ENCODE data around the gene DDX51.

DNA sequence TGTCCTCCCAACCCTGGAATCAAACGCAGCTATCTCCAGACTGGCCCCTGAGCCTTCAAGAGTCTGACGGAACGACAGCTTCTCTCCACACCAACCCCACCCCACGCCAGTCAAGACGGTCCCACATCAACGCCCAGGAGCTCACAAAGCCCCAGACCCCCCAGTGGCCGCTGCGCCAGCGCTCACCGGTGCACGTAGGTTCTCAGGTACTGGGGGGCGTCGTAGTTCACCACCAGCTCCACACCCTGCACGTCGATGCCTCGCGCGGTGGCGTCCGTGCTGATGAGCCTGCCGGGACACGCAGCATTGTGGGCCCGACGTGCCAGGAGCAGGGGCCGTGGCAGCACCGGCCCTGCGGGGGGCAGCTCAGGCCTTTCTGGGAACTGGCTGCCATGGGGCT is 4.2 kb downstream of the DDX51 start:
- TF ChIP-seq, protein P1, sequence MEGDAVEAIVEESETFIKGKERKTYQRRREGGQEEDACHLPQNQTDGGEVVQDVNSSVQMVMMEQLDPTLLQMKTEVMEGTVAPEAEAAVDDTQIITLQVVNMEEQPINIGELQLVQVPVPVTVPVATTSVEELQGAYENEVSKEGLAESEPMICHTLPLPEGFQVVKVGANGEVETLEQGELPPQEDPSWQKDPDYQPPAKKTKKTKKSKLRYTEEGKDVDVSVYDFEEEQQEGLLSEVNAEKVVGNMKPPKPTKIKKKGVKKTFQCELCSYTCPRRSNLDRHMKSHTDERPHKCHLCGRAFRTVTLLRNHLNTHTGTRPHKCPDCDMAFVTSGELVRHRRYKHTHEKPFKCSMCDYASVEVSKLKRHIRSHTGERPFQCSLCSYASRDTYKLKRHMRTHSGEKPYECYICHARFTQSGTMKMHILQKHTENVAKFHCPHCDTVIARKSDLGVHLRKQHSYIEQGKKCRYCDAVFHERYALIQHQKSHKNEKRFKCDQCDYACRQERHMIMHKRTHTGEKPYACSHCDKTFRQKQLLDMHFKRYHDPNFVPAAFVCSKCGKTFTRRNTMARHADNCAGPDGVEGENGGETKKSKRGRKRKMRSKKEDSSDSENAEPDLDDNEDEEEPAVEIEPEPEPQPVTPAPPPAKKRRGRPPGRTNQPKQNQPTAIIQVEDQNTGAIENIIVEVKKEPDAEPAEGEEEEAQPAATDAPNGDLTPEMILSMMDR (conservative IDR thresholded peaks at IDR 0.05; ENCODE audit: low read depth in 2 of 2): no peak
- no peak for TF ChIP-seq POLR2AphosphoS5 (IDR thresholded peaks at IDR 0.05; ENCODE audit: low read depth)
- no peak for TF ChIP-seq EZH2phosphoT487 (IDR thresholded peaks at IDR 0.05; ENCODE audit: unreplicated experiment)
- TF ChIP-seq, protein P2, sequence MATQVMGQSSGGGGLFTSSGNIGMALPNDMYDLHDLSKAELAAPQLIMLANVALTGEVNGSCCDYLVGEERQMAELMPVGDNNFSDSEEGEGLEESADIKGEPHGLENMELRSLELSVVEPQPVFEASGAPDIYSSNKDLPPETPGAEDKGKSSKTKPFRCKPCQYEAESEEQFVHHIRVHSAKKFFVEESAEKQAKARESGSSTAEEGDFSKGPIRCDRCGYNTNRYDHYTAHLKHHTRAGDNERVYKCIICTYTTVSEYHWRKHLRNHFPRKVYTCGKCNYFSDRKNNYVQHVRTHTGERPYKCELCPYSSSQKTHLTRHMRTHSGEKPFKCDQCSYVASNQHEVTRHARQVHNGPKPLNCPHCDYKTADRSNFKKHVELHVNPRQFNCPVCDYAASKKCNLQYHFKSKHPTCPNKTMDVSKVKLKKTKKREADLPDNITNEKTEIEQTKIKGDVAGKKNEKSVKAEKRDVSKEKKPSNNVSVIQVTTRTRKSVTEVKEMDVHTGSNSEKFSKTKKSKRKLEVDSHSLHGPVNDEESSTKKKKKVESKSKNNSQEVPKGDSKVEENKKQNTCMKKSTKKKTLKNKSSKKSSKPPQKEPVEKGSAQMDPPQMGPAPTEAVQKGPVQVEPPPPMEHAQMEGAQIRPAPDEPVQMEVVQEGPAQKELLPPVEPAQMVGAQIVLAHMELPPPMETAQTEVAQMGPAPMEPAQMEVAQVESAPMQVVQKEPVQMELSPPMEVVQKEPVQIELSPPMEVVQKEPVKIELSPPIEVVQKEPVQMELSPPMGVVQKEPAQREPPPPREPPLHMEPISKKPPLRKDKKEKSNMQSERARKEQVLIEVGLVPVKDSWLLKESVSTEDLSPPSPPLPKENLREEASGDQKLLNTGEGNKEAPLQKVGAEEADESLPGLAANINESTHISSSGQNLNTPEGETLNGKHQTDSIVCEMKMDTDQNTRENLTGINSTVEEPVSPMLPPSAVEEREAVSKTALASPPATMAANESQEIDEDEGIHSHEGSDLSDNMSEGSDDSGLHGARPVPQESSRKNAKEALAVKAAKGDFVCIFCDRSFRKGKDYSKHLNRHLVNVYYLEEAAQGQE (IDR thresholded peaks at IDR 0.05; ENCODE audit: unreplicated experiment): no peak
- TF ChIP-seq EZH2 (IDR thresholded peaks at IDR 0.05; ENCODE audit: low read depth, unreplicated experiment): no peak
- TF ChIP-seq, protein P3, sequence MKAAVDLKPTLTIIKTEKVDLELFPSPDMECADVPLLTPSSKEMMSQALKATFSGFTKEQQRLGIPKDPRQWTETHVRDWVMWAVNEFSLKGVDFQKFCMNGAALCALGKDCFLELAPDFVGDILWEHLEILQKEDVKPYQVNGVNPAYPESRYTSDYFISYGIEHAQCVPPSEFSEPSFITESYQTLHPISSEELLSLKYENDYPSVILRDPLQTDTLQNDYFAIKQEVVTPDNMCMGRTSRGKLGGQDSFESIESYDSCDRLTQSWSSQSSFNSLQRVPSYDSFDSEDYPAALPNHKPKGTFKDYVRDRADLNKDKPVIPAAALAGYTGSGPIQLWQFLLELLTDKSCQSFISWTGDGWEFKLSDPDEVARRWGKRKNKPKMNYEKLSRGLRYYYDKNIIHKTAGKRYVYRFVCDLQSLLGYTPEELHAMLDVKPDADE (IDR thresholded peaks at IDR 0.05): no peak
- TF ChIP-seq ZNF331 (CRISPR knock-in tag; IDR thresholded peaks at IDR 0.05; ENCODE audit: low read depth): no peak
- no peak for TF ChIP-seq JUNB (IDR thresholded peaks at IDR 0.05; ENCODE audit: unreplicated experiment)
- TF ChIP-seq CREB1 (CRISPR knock-in tag; IDR thresholded peaks at IDR 0.05; ENCODE audit: low read depth): no peak
- TF ChIP-seq, protein P4, sequence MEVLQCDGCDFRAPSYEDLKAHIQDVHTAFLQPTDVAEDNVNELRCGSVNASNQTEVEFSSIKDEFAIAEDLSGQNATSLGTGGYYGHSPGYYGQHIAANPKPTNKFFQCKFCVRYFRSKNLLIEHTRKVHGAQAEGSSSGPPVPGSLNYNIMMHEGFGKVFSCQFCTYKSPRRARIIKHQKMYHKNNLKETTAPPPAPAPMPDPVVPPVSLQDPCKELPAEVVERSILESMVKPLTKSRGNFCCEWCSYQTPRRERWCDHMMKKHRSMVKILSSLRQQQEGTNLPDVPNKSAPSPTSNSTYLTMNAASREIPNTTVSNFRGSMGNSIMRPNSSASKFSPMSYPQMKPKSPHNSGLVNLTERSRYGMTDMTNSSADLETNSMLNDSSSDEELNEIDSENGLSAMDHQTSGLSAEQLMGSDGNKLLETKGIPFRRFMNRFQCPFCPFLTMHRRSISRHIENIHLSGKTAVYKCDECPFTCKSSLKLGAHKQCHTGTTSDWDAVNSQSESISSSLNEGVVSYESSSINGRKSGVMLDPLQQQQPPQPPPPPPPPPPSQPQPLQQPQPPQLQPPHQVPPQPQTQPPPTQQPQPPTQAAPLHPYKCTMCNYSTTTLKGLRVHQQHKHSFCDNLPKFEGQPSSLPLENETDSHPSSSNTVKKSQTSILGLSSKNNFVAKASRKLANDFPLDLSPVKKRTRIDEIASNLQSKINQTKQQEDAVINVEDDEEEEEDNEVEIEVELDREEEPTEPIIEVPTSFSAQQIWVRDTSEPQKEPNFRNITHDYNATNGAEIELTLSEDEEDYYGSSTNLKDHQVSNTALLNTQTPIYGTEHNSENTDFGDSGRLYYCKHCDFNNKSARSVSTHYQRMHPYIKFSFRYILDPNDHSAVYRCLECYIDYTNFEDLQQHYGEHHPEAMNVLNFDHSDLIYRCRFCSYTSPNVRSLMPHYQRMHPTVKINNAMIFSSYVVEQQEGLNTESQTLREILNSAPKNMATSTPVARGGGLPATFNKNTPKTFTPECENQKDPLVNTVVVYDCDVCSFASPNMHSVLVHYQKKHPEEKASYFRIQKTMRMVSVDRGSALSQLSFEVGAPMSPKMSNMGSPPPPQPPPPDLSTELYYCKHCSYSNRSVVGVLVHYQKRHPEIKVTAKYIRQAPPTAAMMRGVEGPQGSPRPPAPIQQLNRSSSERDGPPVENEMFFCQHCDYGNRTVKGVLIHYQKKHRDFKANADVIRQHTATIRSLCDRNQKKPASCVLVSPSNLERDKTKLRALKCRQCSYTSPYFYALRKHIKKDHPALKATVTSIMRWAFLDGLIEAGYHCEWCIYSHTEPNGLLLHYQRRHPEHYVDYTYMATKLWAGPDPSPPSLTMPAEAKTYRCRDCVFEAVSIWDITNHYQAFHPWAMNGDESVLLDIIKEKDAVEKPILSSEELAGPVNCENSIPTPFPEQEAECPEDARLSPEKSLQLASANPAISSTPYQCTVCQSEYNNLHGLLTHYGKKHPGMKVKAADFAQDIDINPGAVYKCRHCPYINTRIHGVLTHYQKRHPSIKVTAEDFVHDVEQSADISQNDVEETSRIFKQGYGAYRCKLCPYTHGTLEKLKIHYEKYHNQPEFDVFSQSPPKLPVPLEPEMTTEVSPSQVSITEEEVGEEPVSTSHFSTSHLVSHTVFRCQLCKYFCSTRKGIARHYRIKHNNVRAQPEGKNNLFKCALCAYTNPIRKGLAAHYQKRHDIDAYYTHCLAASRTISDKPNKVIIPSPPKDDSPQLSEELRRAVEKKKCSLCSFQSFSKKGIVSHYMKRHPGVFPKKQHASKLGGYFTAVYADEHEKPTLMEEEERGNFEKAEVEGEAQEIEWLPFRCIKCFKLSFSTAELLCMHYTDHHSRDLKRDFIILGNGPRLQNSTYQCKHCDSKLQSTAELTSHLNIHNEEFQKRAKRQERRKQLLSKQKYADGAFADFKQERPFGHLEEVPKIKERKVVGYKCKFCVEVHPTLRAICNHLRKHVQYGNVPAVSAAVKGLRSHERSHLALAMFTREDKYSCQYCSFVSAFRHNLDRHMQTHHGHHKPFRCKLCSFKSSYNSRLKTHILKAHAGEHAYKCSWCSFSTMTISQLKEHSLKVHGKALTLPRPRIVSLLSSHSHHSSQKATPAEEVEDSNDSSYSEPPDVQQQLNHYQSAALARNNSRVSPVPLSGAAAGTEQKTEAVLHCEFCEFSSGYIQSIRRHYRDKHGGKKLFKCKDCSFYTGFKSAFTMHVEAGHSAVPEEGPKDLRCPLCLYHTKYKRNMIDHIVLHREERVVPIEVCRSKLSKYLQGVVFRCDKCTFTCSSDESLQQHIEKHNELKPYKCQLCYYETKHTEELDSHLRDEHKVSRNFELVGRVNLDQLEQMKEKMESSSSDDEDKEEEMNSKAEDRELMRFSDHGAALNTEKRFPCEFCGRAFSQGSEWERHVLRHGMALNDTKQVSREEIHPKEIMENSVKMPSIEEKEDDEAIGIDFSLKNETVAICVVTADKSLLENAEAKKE (CRISPR knock-in tag; IDR thresholded peaks at IDR 0.05): no peak
- TF ChIP-seq NANOG (IDR thresholded peaks at IDR 0.05; ENCODE audit: borderline replicate concordance): no peak
- TF ChIP-seq STAT1 (IDR thresholded peaks at IDR 0.05; ENCODE audit: unreplicated experiment): no peak

All from GM23338 (cell line).